ENCODE results near the gene ADM5.

The ADM5 gene

DNA sequence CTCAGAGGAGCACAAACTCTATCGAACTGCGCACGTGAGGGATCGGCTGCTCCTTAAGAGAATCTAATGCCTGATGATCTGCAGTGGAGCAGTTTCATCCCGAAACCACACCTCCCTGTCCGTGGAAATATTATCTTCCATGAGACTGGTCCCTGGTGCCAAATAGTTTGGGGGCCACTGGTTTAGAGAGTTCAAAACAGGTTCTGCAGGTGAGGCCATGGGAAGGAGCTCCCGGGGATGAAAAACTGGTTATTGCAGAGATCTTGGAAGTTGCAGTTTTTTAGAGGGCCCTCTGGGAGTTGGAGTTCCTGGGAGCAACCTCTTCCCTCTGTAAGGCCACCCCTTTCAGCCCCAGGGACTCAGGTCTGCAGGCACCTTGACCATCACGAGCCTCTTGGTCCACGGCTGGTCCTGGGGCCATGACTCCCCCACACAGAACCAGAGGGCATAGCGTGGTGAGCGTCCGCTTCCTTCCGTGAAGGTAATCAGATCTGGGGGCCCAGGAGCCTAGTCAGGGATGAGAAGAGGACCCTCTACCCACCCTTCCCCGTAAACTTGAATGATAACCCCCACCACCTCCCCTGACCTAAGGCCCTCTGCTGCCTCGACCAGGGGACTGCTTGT is 28.9 kb upstream of the ADM5 start:
- H3K36me3 ChIP-seq (ENCODE audit: control insufficient read depth, insufficient read depth, low read length): peaks cover 72% of the 10 kb centered on the region

DNA sequence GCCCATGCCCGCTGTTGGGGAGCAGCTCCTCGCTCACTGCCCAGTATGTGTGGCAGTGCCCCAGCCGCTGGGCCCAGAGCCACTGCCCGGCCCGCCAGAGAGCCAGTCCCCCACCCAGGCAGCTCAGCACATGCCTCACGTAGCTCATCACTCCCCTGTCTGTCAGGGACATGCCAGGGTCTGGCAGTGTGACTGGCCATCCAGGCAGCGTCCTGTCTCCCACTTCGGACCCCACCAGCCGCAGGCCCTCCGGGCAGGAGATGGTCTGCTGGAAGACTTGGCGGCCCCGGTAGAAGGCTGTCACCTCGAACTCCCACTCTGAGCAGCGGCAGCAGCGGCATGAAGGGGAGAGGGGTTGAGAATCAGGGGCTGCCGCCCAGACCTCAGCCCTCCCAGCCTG is 27.4 kb upstream of the ADM5 start:
- Histone ChIP-seq H3K9me3 (ENCODE audit: control insufficient read depth, low read length) (peaks cover 7% of the 10 kb centered on the region), H3K36me3 (ENCODE audit: control insufficient read depth, insufficient read depth, low read length) (peaks cover 58% of the 10 kb centered on the region), H3K4me1 (ENCODE audit: control insufficient read depth, insufficient read depth, low read length, poor library complexity, severe bottlenecking) (peaks cover 14% of the 10 kb centered on the region), H3K4me3 (ENCODE audit: extremely low read depth, insufficient read depth, low read length, poor library complexity, severe bottlenecking) (no peak overlapping the region), H3K27ac (ENCODE audit: low read depth, low read length, severe bottlenecking) (no peak overlapping the region)
- 96 to 99% methylated on average over 14 of the region's 16 CpGs for WGBS, 2 experiments (ENCODE audit: insufficient coverage in 2 of 2)

More for the DNA sequence above, 28.9 kb upstream of the ADM5 start:
- peaks cover 7% of the 10 kb centered on the region for H3K9me3 ChIP-seq (ENCODE audit: control insufficient read depth, low read length)
- H3K27ac ChIP-seq (ENCODE audit: low read depth, low read length, severe bottlenecking): no peak overlapping the region
- no peak overlapping the region for H3K4me3 ChIP-seq (ENCODE audit: extremely low read depth, insufficient read depth, low read length, poor library complexity, severe bottlenecking)
- 98 to 99% methylated on average over 10 of the region's 15 CpGs for WGBS, 2 experiments (ENCODE audit: insufficient coverage in 2 of 2)
- H3K4me1 ChIP-seq (ENCODE audit: control insufficient read depth, insufficient read depth, low read length, poor library complexity, severe bottlenecking): peaks cover 5% of the 10 kb centered on the region

DNA sequence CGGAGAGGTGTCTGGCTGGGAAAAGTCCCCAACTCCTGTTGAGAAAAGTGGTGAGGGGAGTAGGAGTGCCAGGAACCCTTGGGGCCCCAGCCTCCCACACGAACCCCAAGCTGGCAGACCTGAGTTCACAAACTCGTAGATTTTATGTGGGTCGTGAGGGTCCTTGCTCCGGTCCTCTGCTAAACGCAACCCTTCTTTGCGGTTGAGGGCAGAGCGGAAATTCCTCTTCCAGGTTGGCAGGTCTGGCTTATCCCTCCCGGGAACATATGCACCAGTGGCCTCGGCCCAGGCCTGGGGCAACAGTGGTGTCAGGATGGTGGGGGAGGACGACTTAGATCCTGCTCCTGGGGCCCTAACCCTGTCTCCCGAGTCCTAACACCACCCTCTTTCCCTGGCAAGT is 26.2 kb upstream of the ADM5 start:
- peaks cover 17% of the 10 kb centered on the region for H3K4me1 ChIP-seq (ENCODE audit: control insufficient read depth, insufficient read depth, low read length, poor library complexity, severe bottlenecking)
- H3K36me3 ChIP-seq (ENCODE audit: control insufficient read depth, insufficient read depth, low read length): peaks cover 57% of the 10 kb centered on the region
- no peak overlapping the region for H3K27ac ChIP-seq (ENCODE audit: low read depth, low read length, severe bottlenecking)
- H3K9me3 ChIP-seq (ENCODE audit: control insufficient read depth, low read length): peaks cover 7% of the 10 kb centered on the region
- H3K4me3 ChIP-seq (ENCODE audit: extremely low read depth, insufficient read depth, low read length, poor library complexity, severe bottlenecking): no peak overlapping the region
- WGBS, 2 experiments (ENCODE audit: insufficient coverage in 2 of 2): 94 to 98% methylated on average over 9 to 10 of the region's 12 CpGs

DNA sequence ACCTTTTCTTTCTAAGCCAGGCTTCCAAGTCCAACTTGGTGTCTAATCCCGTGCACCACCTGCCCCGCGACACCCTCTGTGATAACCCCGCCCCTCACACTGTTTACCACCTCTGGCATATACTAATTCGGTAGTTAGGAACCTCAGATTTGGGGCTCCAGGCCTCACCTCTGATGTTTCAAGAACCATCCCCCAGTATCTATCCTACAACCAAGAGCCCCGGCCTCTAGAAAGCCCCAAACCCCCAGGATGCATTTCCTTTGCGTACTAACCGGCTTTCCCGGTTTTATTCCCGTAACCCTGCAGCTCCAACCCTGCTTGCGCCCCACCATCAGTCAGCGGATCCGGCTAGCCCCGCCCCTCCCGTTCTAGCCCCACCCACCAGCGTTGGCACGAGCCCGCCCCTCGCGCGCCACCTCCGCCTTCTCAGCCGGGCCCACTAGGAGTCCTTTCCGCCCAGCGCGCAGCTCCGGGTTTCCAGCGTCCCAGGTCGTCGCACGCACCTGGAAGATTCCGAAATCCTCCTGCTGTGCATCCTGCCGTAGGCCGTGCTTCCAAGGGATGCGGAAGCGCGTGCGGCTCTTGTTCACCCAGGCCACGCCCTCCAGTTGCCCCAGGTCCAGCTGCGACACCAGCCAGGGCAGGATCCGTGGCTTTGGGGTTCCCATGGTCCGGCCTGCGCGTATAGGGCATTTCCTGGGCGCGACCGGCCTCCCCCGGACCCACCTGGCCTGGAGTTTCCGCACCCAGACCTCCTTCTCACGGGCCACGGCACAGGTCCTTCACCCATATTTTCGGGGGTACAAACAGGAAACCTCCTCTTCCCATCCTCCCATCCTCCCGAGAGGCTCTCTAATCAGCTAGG is 25.0 kb upstream of the ADM5 start:
- peaks cover 56% of the 10 kb centered on the region for H3K36me3 ChIP-seq (ENCODE audit: control insufficient read depth, insufficient read depth, low read length)
- WGBS, 2 experiments (ENCODE audit: insufficient coverage in 2 of 2): 1 to 2% methylated on average over 43 to 53 of the region's 53 CpGs
- H3K27ac ChIP-seq (ENCODE audit: low read depth, low read length, severe bottlenecking): peak overlapping the region; percentile 77
- peaks cover 4% of the 10 kb centered on the region for H3K9me3 ChIP-seq (ENCODE audit: control insufficient read depth, low read length)
- H3K4me1 ChIP-seq (ENCODE audit: control insufficient read depth, insufficient read depth, low read length, poor library complexity, severe bottlenecking): peaks cover 17% of the 10 kb centered on the region
- H3K4me3 ChIP-seq (ENCODE audit: extremely low read depth, insufficient read depth, low read length, poor library complexity, severe bottlenecking): peak overlapping the region; percentile 81

DNA sequence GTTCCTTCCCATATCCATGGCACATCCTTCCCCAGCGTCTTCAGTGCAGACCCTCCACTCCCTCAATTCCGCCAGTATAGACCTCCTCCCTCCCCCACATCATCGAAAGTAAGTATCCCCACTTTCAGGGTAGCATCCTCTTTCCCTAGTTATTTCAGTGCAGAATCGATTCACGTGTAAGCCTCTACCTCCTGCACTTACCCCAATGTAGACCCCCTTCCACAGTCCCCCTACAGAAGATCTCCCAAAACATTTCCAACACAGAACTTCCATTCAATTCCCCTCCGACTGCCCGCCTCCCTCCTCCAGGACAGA is 24.4 kb upstream of the ADM5 start:
- 0% methylated on average over 6 to 7 of the region's 7 CpGs for WGBS, 2 experiments (ENCODE audit: insufficient coverage in 2 of 2)
- H3K4me3 ChIP-seq (ENCODE audit: extremely low read depth, insufficient read depth, low read length, poor library complexity, severe bottlenecking): peak overlapping the region; percentile 81
- H3K9me3 ChIP-seq (ENCODE audit: control insufficient read depth, low read length): peaks cover 3% of the 10 kb centered on the region
- H3K36me3 ChIP-seq (ENCODE audit: control insufficient read depth, insufficient read depth, low read length): peaks cover 56% of the 10 kb centered on the region
- peaks cover 17% of the 10 kb centered on the region for H3K4me1 ChIP-seq (ENCODE audit: control insufficient read depth, insufficient read depth, low read length, poor library complexity, severe bottlenecking)
- peak overlapping the region; percentile 77 for H3K27ac ChIP-seq (ENCODE audit: low read depth, low read length, severe bottlenecking)

DNA sequence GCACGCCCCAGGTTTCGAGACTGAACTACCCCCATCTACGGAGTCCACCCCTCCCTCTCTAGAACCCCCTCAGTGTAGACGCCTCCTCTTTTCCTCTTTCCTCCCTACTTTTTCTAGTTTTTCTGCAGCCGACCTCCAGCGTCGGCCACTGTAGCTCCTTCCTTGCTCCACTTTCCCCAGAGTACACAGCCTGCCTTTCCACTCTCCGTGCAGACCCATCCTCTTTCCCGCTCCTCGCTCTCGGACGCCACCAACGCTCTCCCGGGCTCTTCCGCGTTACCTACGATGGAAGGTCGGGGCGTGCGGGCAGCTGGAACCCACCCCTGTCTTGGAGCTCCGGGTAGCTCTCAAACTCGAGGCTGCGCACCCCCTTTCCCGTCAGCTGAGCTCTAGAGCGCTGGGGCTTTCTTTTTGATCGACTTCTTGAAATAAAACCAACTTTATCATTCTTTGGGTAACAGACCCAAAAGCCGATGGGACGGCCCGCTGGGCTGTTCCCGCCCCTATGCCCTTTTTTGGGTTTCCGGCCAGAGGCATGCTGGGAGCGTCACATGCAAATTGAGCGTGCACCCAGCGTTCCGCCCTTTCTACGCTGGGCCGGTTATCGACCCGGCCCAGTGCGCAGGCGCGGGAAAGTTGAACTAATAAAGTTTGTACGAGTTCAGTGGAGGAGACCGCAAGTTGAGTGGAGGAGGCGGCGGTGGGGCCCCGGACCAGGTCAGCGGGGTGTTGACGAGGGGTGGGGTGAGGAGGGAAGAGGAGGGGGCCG is 23.9 kb upstream of the ADM5 start, which contains the start of the genes BCL2L12 and IRF3:
BCL2L12 (plus strand) TSS at position 583 of the 769 bp plus-strand sequence. CDS start 760 bp downstream, outside the sequence.
IRF3 (minus strand) TSS at position 507 of the 769 bp plus-strand sequence. CDS start 1,019 bp downstream, outside the sequence.
- H3K4me3 ChIP-seq (ENCODE audit: extremely low read depth, insufficient read depth, low read length, poor library complexity, severe bottlenecking): peak within 1 kb of the TSS; percentile 81
- peaks cover 17% of the 10 kb centered on the region for H3K4me1 ChIP-seq (ENCODE audit: control insufficient read depth, insufficient read depth, low read length, poor library complexity, severe bottlenecking)
- peaks cover 56% of the 10 kb centered on the region for H3K36me3 ChIP-seq (ENCODE audit: control insufficient read depth, insufficient read depth, low read length)
- 0% methylated on average over 39 to 42 of the region's 50 CpGs for WGBS, 2 experiments (ENCODE audit: insufficient coverage in 2 of 2)
- H3K9me3 ChIP-seq (ENCODE audit: control insufficient read depth, low read length): no peaks in the 10 kb centered on the region
- peak within 1 kb of the TSS; percentile 77 for H3K27ac ChIP-seq (ENCODE audit: low read depth, low read length, severe bottlenecking)

GRCh38 chr19:49666120-49666444 is 23.3 kb upstream of the ADM5 start:
- WGBS, 2 experiments (ENCODE audit: insufficient coverage in 2 of 2): 0 to 1% methylated on average over 7 to 9 of the region's 9 CpGs
- Histone ChIP-seq H3K36me3 (ENCODE audit: control insufficient read depth, insufficient read depth, low read length) (peaks cover 56% of the 10 kb centered on the region), H3K4me1 (ENCODE audit: control insufficient read depth, insufficient read depth, low read length, poor library complexity, severe bottlenecking) (peaks cover 17% of the 10 kb centered on the region), H3K4me3 (ENCODE audit: extremely low read depth, insufficient read depth, low read length, poor library complexity, severe bottlenecking) (peak overlapping the region; percentile 81), H3K9me3 (ENCODE audit: control insufficient read depth, low read length) (no peaks in the 10 kb centered on the region), H3K27ac (ENCODE audit: low read depth, low read length, severe bottlenecking) (peak overlapping the region; percentile 45)

- Histone ChIP-seq H3K9me3 (ENCODE audit: control insufficient read depth, low read length) (no peaks in the 10 kb centered on the region), H3K4me1 (ENCODE audit: control insufficient read depth, insufficient read depth, low read length, poor library complexity, severe bottlenecking) (peaks cover 17% of the 10 kb centered on the region), H3K4me3 (ENCODE audit: extremely low read depth, insufficient read depth, low read length, poor library complexity, severe bottlenecking) (no peak overlapping the region), H3K27ac (ENCODE audit: low read depth, low read length, severe bottlenecking) (no peak overlapping the region), H3K36me3 (ENCODE audit: control insufficient read depth, insufficient read depth, low read length) (peaks cover 46% of the 10 kb centered on the region)
- 89 to 91% methylated on average over 2 of the region's 2 CpGs for WGBS, 2 experiments (ENCODE audit: insufficient coverage in 2 of 2)
Measured at GRCh38 chr19:49667473-49667872, 21.9 kb upstream of the ADM5 start.

GRCh38 chr19:49669516-49669915 is 19.9 kb upstream of the ADM5 start:
- H3K4me1 ChIP-seq (ENCODE audit: control insufficient read depth, insufficient read depth, low read length, poor library complexity, severe bottlenecking): peaks cover 12% of the 10 kb centered on the region
- WGBS, 2 experiments (ENCODE audit: insufficient coverage in 2 of 2): 100% methylated on average over 2 to 3 of the region's 3 CpGs

GRCh38 chr19:49672131-49672919 is 17.1 kb upstream of the ADM5 start:
- Histone ChIP-seq H3K4me3 (ENCODE audit: extremely low read depth, insufficient read depth, low read length, poor library complexity, severe bottlenecking) (peak overlapping the region; percentile 5), H3K9me3 (ENCODE audit: control insufficient read depth, low read length) (no peaks in the 10 kb centered on the region), H3K4me1 (ENCODE audit: control insufficient read depth, insufficient read depth, low read length, poor library complexity, severe bottlenecking) (peaks cover 2% of the 10 kb centered on the region), H3K36me3 (ENCODE audit: control insufficient read depth, insufficient read depth, low read length) (peaks cover 52% of the 10 kb centered on the region), H3K27ac (ENCODE audit: low read depth, low read length, severe bottlenecking) (peak overlapping the region; percentile 66)
- WGBS, 2 experiments (ENCODE audit: insufficient coverage in 2 of 2): 30 to 34% methylated on average over 22 to 26 of the region's 28 CpGs

More at GRCh38 chr19:49669516-49669915, 19.9 kb upstream of the ADM5 start:
- H3K4me3 ChIP-seq (ENCODE audit: extremely low read depth, insufficient read depth, low read length, poor library complexity, severe bottlenecking): no peak overlapping the region
- H3K27ac ChIP-seq (ENCODE audit: low read depth, low read length, severe bottlenecking): no peak overlapping the region
- no peaks in the 10 kb centered on the region for H3K9me3 ChIP-seq (ENCODE audit: control insufficient read depth, low read length)
- peaks cover 57% of the 10 kb centered on the region for H3K36me3 ChIP-seq (ENCODE audit: control insufficient read depth, insufficient read depth, low read length)
